Skeletal muscle satellite cell (primary cell): Measurements from ENCODE around the gene NEK4. TPM values are rescaled to one million over a fixed set of nuclear protein-coding genes. Genes with fewer than 3 reads are reported as not detected.

Experiments used
- H3K27me3 ChIP-seq: 2 replicates; pipeline ENCODE4 v1.7.0; 2013; ENCODE audit warnings: low read length; ENCODE audit not compliant: control insufficient read depth, insufficient read depth
- H3K36me3 ChIP-seq: 2 replicates; pipeline ENCODE4 v1.7.0; 2013; ENCODE audit warnings: mild to moderate bottlenecking, control low read depth, low read length; ENCODE audit not compliant: insufficient read depth
- H3K4me1 ChIP-seq: 2 replicates; pipeline ENCODE4 v1.7.0; 2013; ENCODE audit warnings: low read length; ENCODE audit not compliant: control insufficient read depth, insufficient read depth
- H3K4me2 ChIP-seq: 2 replicates; pipeline ENCODE4 v1.7.0; 2013; ENCODE audit warnings: mild to moderate bottlenecking, low read length
- H3K4me3 ChIP-seq: 2 replicates; pipeline ENCODE4 v1.7.0; 2013; ENCODE audit warnings: low read length
- H3K9ac ChIP-seq: 2 replicates; pipeline ENCODE4 v1.7.0; 2013; ENCODE audit warnings: mild to moderate bottlenecking, low read depth, low read length, moderate library complexity
- H3K9me3 ChIP-seq: replicated peaks from 2 replicates; pipeline ENCODE4 v1.7.0; 2013; ENCODE audit warnings: mild to moderate bottlenecking, control low read depth, low read length
- total RNA-seq: library from RNA; depleted of rRNA; stranded (reverse); fragments of >200 nt; gene quantifications from 2 replicates; pipeline ENCODE4 v1.2.3, GENCODE V29; 2012; rRNA removed

The NEK4 gene
- total RNA-seq = 15.9 and 17.0 TPM in 2 replicates

DNA sequence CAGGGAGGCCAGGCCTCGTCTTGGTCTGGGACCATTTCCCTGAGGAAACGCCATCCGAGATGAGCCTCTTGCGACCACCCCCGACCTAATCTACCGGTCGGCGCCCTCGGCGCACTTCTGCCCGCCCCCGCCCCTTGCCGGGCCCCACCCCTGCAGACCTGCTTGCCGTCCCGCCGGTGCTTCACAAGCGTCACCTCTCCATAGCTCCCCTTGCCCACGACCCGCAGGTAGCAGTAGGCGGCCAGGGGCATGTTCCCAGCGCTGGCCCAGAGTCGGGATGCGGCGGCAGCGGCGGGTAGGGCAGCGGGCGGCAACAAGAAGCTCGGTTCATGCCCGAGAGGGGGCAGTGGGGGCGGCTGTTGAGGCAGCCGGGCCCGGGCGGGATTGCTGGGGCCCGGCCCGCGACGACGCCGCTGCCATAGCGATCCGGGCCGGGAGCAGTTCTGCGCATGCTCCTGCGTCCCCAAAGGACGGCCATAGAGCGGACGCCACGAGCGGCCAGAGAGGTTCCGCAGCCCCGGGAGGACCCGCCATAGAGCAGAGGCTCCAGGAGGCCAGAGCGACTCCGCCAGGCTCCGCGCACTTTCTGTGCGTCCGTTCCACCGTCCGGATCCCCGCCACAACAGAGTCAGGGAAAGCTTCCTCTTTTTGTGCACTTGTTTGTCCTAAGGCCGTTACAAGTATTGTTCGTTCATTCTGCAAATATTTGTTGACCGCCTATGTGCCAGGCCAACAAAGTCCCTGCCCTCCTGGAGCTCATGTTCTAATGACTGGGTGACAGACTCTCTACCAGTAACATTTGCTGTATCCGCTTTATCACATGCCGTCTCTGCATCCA lies at the start of gene NEK4:
NEK4 (minus strand) TSS at position 445 of the 838 bp plus-strand sequence; CDS start at position 251, 194 bp downstream.
- Histone ChIP-seq H3K4me2 (peak within 1 kb of the TSS; percentile 79), H3K36me3 (peaks cover 14% of the 10 kb centered on the region), H3K27me3 (peaks cover 5% of the 10 kb centered on the region), H3K4me1 (peaks cover 15% of the 10 kb centered on the region), H3K9ac (peak within 1 kb of the TSS; percentile 84), H3K4me3 (peak within 1 kb of the TSS; percentile 78), H3K9me3 (no peaks in the 10 kb centered on the region)

GRCh38 chr3:52819936-52820335 lies 49.2 kb upstream of the NEK4 start:
- H3K4me2 ChIP-seq = no peak overlapping the region
- no peak overlapping the region for H3K9ac ChIP-seq
- no peaks in the 10 kb centered on the region for H3K4me1 ChIP-seq
- H3K36me3 ChIP-seq = no peaks in the 10 kb centered on the region
- H3K27me3 ChIP-seq = no peaks in the 10 kb centered on the region
- no peak overlapping the region for H3K4me3 ChIP-seq
- H3K9me3 ChIP-seq = no peaks in the 10 kb centered on the region

DNA sequence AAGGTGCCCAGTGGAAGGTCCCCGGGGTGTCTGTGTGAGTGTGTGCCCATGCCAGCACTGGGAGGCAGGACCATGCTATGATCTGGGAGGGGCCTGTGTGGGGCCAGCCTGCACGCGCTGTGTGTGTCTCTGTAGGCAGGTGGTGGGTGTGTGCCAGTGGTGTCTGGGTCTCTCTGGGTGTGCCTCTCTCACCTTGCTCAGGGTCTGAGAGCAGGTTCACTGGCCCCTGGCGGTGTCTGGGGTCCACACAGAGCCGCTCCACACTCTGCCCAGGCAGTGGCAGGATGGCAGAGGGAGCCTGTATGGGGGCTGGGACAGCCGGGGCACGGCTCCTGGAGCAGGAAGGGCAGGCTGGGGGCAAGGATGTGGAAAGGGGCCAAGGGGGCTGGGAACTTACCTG lies 47.1 kb upstream of the NEK4 start:
- Histone ChIP-seq H3K4me3 (no peak overlapping the region), H3K36me3 (no peaks in the 10 kb centered on the region), H3K4me2 (no peak overlapping the region), H3K4me1 (no peaks in the 10 kb centered on the region), H3K27me3 (peaks cover 3% of the 10 kb centered on the region), H3K9me3 (no peaks in the 10 kb centered on the region), H3K9ac (no peak overlapping the region)

DNA sequence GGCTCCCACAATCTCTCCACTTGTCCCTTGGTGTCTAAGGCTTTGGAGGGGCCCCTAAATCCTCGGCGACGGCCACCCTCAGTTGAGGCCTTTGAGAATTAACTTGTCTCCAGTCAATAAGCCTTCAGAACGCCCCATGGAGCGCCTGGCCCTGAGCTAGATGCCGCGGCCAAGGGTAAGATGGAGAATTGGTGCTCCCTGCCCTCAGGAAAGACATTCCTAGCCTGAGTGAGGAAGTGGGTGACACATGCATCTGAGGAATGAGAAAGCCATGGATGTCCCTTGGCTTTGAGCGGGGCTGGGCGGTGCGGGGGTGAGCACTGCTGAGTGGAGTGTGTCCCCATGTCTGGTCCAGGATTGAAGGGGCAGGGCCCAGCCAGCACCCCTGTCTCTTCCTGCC lies 46.5 kb upstream of the NEK4 start:
- no peaks in the 10 kb centered on the region for H3K9me3 ChIP-seq

GRCh38 chr3:52816654-52817053 lies 45.9 kb upstream of the NEK4 start:
- Histone ChIP-seq H3K4me3 (no peak overlapping the region), H3K4me2 (no peak overlapping the region), H3K4me1 (no peaks in the 10 kb centered on the region), H3K9ac (no peak overlapping the region), H3K27me3 (peaks cover 6% of the 10 kb centered on the region), H3K9me3 (no peaks in the 10 kb centered on the region), H3K36me3 (no peaks in the 10 kb centered on the region)

More for the DNA sequence above, 46.5 kb upstream of the NEK4 start:
- H3K9ac ChIP-seq = no peak overlapping the region
- no peak overlapping the region for H3K4me3 ChIP-seq
- H3K4me1 ChIP-seq = no peaks in the 10 kb centered on the region
- peaks cover 3% of the 10 kb centered on the region for H3K27me3 ChIP-seq
- H3K4me2 ChIP-seq = no peak overlapping the region
- no peaks in the 10 kb centered on the region for H3K36me3 ChIP-seq

- H3K4me3 ChIP-seq = no peak overlapping the region
- no peak overlapping the region for H3K9ac ChIP-seq
- H3K4me2 ChIP-seq = no peak overlapping the region
- no peaks in the 10 kb centered on the region for H3K9me3 ChIP-seq
- H3K36me3 ChIP-seq = no peaks in the 10 kb centered on the region
- peaks cover 11% of the 10 kb centered on the region for H3K27me3 ChIP-seq
- H3K4me1 ChIP-seq = no peaks in the 10 kb centered on the region
Observed at GRCh38 chr3:52816199-52816598, 45.5 kb upstream of the NEK4 start.

DNA sequence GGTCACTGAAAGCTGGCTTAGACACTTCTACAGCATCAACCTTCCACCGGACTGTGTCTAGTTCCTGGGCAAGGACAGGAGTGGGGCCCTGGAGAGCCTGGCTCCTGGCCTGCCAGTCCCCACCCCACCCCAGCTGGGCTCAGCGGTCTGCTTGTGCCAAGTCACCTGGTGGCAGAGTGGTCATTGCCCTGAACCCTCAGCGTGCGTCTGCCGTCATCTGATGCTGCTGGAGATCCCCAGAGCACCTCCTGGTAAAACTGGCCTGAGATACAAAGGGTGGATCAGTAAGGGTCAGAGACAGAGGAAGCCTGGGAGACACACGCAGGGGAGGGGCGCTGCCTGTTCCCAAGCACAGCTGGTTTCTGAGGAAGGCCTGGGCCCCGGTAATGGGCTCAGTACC lies 43.1 kb upstream of the NEK4 start:
- H3K27me3 ChIP-seq = peaks cover 11% of the 10 kb centered on the region
- H3K4me2 ChIP-seq = no peak overlapping the region
- no peak overlapping the region for H3K4me3 ChIP-seq
- no peaks in the 10 kb centered on the region for H3K9me3 ChIP-seq
- no peaks in the 10 kb centered on the region for H3K36me3 ChIP-seq
- H3K4me1 ChIP-seq = no peaks in the 10 kb centered on the region
- no peak overlapping the region for H3K9ac ChIP-seq

DNA sequence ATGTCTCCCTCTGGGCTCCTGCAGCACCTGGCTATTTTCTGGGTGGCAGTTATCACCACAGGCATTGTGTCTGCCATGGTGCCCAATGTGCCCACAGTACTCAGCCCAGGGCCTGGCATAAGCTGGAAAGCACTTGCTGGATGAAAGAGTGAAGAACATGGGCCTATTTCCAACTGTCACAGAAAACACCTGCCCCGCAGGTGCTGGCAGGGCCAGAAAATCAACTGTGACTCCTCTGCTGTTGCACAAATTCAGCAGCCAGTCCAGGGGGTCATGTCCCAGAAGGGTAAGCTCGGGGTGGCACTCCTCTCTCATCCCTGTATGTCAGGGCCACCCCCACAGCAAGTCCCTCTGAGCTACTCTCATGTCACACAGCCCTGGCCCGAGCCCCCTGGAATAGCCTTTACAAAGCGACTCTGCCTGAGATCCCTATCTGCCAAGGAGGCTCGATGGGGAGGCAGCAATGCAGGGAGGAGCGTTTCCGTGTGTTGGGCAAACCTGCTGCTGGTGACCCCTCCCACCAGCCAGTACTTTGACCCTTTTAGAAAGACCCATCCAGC lies 40.8 kb upstream of the NEK4 start:
- H3K4me2 ChIP-seq = no peak overlapping the region
- H3K36me3 ChIP-seq = no peaks in the 10 kb centered on the region
- no peak overlapping the region for H3K4me3 ChIP-seq
- no peak overlapping the region for H3K9ac ChIP-seq
- H3K4me1 ChIP-seq = no peaks in the 10 kb centered on the region
- H3K9me3 ChIP-seq = no peaks in the 10 kb centered on the region
- peaks cover 26% of the 10 kb centered on the region for H3K27me3 ChIP-seq

GRCh38 chr3:52810923-52811322 lies 40.2 kb upstream of the NEK4 start:
- Histone ChIP-seq H3K9me3 (no peaks in the 10 kb centered on the region), H3K4me1 (no peaks in the 10 kb centered on the region), H3K36me3 (no peaks in the 10 kb centered on the region), H3K4me2 (no peak overlapping the region), H3K9ac (no peak overlapping the region), H3K4me3 (no peak overlapping the region), H3K27me3 (peaks cover 26% of the 10 kb centered on the region)

- peaks cover 26% of the 10 kb centered on the region for H3K27me3 ChIP-seq
Observed at GRCh38 chr3:52809662-52810377, 39.1 kb upstream of the NEK4 start.

GRCh38 chr3:52809149-52809548 lies 38.4 kb upstream of the NEK4 start:
- no peak overlapping the region for H3K4me3 ChIP-seq
- no peaks in the 10 kb centered on the region for H3K9me3 ChIP-seq
- peaks cover 26% of the 10 kb centered on the region for H3K27me3 ChIP-seq
- no peaks in the 10 kb centered on the region for H3K36me3 ChIP-seq
- H3K4me1 ChIP-seq = no peaks in the 10 kb centered on the region
- H3K9ac ChIP-seq = no peak overlapping the region
- no peak overlapping the region for H3K4me2 ChIP-seq

More at GRCh38 chr3:52809662-52810377, 39.1 kb upstream of the NEK4 start:
- no peaks in the 10 kb centered on the region for H3K36me3 ChIP-seq
- no peak overlapping the region for H3K4me3 ChIP-seq
- no peaks in the 10 kb centered on the region for H3K4me1 ChIP-seq
- no peak overlapping the region for H3K4me2 ChIP-seq
- H3K9me3 ChIP-seq = no peaks in the 10 kb centered on the region
- H3K9ac ChIP-seq = no peak overlapping the region
